ENCODE data around the gene PALB2. TPM values are rescaled to one million over a fixed set of nuclear protein-coding genes. Genes with fewer than 3 reads are reported as not detected.

PALB2 gene
- total and polyA plus RNA-seq, 2 of the 13 experiments (the other 11 are each of a cell fraction or from before 2014, with no cell fraction given): 12.1 to 40.9 TPM

DNA sequence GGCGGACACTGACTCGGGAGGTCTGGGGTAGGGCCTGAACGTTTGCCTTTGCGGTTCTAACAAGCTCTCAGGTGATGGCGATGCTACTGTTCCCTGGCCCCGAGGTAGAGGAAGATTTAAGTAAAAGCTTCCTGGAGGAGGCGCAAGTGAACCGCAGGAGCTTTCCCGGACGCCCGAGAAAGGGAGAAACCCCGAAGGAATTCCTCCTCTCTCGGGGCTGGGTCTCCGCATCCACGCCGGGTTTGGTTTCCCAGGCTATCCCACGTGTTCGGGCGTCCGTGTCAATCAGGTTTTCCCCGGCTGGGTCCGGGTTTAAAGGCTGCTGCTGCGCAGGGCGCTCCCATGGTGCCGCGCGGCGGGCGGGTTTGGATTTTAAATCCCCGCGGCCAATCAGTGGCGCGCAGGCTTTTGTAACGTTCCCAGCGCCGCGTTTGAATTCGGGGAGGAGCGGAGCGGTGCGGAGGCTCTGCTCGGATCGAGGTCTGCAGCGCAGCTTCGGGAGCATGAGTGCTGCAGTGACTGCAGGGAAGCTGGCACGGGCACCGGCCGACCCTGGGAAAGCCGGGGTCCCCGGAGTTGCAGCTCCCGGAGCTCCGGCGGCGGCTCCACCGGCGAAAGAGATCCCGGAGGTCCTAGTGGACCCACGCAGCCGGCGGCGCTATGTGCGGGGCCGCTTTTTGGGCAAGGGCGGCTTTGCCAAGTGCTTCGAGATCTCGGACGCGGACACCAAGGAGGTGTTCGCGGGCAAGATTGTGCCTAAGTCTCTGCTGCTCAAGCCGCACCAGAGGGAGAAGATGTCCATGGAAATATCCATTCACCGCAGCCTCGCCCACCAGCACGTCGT is 37.5 kb upstream of the PALB2 start, which contains the start of gene PLK1 (continued):
- 0 out of 2 replicates have a peak, but pooled peaks have one; percentile 56 for TF ChIP-seq GTF3A (CRISPR knock-in tag; conservative IDR thresholded peaks at IDR 0.05)
- TF ChIP-seq ZNF552 (CRISPR knock-in tag; IDR thresholded peaks at IDR 0.05; ENCODE audit: borderline replicate concordance): no peak
- TF ChIP-seq, protein P1, sequence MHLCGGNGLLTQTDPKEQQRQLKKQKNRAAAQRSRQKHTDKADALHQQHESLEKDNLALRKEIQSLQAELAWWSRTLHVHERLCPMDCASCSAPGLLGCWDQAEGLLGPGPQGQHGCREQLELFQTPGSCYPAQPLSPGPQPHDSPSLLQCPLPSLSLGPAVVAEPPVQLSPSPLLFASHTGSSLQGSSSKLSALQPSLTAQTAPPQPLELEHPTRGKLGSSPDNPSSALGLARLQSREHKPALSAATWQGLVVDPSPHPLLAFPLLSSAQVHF (CRISPR knock-in tag; IDR thresholded peaks at IDR 0.05): peak; percentile 100
- TF ChIP-seq ASH2L (IDR thresholded peaks at IDR 0.05; ENCODE audit: insufficient read length, low read depth, low read length): peak; percentile 90
- TF ChIP-seq ZNF558 (CRISPR knock-in tag; IDR thresholded peaks at IDR 0.05; ENCODE audit: borderline replicate concordance): no peak; the same call in none of the 2 replicates
- no peak for TF ChIP-seq ZNF629 (CRISPR knock-in tag; conservative IDR thresholded peaks at IDR 0.05)
- TF ChIP-seq, protein P2, sequence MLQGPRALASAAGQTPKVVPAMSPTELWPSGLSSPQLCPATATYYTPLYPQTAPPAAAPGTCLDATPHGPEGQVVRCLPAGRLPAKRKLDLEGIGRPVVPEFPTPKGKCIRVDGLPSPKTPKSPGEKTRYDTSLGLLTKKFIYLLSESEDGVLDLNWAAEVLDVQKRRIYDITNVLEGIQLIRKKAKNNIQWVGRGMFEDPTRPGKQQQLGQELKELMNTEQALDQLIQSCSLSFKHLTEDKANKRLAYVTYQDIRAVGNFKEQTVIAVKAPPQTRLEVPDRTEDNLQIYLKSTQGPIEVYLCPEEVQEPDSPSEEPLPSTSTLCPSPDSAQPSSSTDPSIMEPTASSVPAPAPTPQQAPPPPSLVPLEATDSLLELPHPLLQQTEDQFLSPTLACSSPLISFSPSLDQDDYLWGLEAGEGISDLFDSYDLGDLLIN (CRISPR knock-in tag; IDR thresholded peaks at IDR 0.05; ENCODE audit: borderline replicate concordance): peak; percentile 98; the same call in 1 of the 2 replicates
- peak; percentile 94 for TF ChIP-seq GATAD1 (CRISPR knock-in tag; IDR thresholded peaks at IDR 0.05)
- no peak for TF ChIP-seq JUN (CRISPR knock-in tag; IDR thresholded peaks at IDR 0.05)
- TF ChIP-seq SMAD1 (CRISPR knock-in tag; IDR thresholded peaks at IDR 0.05; ENCODE audit: borderline replicate concordance, low read depth): peak; percentile 92; the same call in 1 of the 2 replicates
- TF ChIP-seq FOXP4 (CRISPR knock-in tag; IDR thresholded peaks at IDR 0.05): peak; percentile 67
- TF ChIP-seq ZNF670 (CRISPR knock-in tag; IDR thresholded peaks at IDR 0.05; ENCODE audit: borderline replicate concordance): peak; percentile 95
- TF ChIP-seq SYNCRIP (IDR thresholded peaks at IDR 0.05; ENCODE audit: insufficient read depth, low read depth, low read length): no peak
- TF ChIP-seq ARID2 (CRISPR knock-in tag; IDR thresholded peaks at IDR 0.05; ENCODE audit: borderline replicate concordance): peak; percentile 100
- TF ChIP-seq, protein P3, sequence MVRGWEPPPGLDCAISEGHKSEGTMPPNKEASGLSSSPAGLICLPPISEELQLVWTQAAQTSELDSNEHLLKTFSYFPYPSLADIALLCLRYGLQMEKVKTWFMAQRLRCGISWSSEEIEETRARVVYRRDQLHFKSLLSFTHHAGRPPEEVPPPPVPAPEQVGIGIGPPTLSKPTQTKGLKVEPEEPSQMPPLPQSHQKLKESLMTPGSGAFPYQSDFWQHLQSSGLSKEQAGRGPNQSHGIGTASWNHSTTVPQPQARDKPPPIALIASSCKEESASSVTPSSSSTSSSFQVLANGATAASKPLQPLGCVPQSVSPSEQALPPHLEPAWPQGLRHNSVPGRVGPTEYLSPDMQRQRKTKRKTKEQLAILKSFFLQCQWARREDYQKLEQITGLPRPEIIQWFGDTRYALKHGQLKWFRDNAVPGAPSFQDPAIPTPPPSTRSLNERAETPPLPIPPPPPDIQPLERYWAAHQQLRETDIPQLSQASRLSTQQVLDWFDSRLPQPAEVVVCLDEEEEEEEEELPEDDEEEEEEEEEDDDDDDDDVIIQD (CRISPR knock-in tag; IDR thresholded peaks at IDR 0.05; ENCODE audit: low read depth): peak; percentile 75

Data from HepG2 (cell line).